SK-N-SH (cell line): ENCODE measurements around the gene CHST11. TPM values are rescaled to one million over a fixed set of nuclear protein-coding genes. Genes with fewer than 3 reads are reported as not detected.

Experiments used
- CTCF ChIA-PET: fragments of 300-600, 350-600 bp; formaldehyde crosslinking; extraction: SDS; loops from one replicate; lab custom pipeline; 2021; lab: Yijun Ruan, JAX
- POLR2A ChIA-PET: fragments of 350-600 bp; sonication (Branson Sonifier 250); formaldehyde crosslinking; extraction: SDS; loops from one replicate; lab custom pipeline; 2020; ENCODE audit warnings: antibody characterized with exemption, inconsistent platforms; lab: Yijun Ruan, JAX
- DNase-seq: peaks from one replicate; pipeline ENCODE4 v3.0.0; 2012
- H2AFZ ChIP-seq: fragments of 200-600 bp; sonication (generic); 2 replicates; pipeline ENCODE4 v1.8.1; 2016; ENCODE audit warnings: antibody characterized with exemption, mild to moderate bottlenecking, low read depth
- H3F3A ChIP-seq: fragments of 200-600 bp; sonication (generic); replicated peaks from 2 replicates; pipeline ENCODE3; 2016; ENCODE audit warnings: antibody characterized with exemption, mild to moderate bottlenecking; ENCODE audit not compliant: insufficient read depth
- H3K27ac ChIP-seq, 2 experiments: fragments of 200-500 bp in 1 of 2; fragments of 200-600 bp in 1 of 2; sonication (Bioruptor generic) in 1 of 2; sonication (generic), shearing (Covaris generic) in 1 of 2; 2 replicates each; pipeline versions ENCODE4 v1.5.1 to v1.6.1; 2014 to 2016; ENCODE audit warnings: low read depth in 2 of 2, inconsistent platforms in 1 of 2, low read length in 1 of 2, mild to moderate bottlenecking in 1 of 2, mixed read lengths in 1 of 2
- H3K27me3 ChIP-seq: fragments of 200-600 bp; sonication (generic), shearing (Covaris generic); 2 replicates; pipeline ENCODE4 v1.6.1; 2016; ENCODE audit warnings: mixed run types; ENCODE audit not compliant: insufficient read depth
- H3K36me3 ChIP-seq, 2 experiments: fragments of 200-500 bp in 1 of 2; fragments of 200-600 bp in 1 of 2; sonication (Bioruptor generic) in 1 of 2; sonication (generic) in 1 of 2; replicated peaks in 1 of 2; 2 replicates each; pipeline versions ENCODE3 to v1.5.1; 2014 to 2016; ENCODE audit warnings: low read length in 1 of 2, mild to moderate bottlenecking in 1 of 2; ENCODE audit not compliant: insufficient read depth in 2 of 2, control insufficient read depth in 1 of 2
- H3K4me1 ChIP-seq, 2 experiments: fragments of 200-500 bp in 1 of 2; fragments of 200-600 bp in 1 of 2; sonication (Bioruptor generic) in 1 of 2; sonication (generic), shearing (Covaris generic) in 1 of 2; 2 replicates each; pipeline versions ENCODE4 v1.5.1 to v1.6.1; 2014 to 2016; ENCODE audit warnings: low read depth in 1 of 2, low read length in 1 of 2, mixed run types in 1 of 2; ENCODE audit not compliant: insufficient read depth in 2 of 2, control insufficient read depth in 1 of 2
- H3K4me2 ChIP-seq: fragments of 200-600 bp; sonication (generic), shearing (Covaris generic); 2 replicates; pipeline ENCODE4 v1.6.1; 2017; ENCODE audit warnings: mixed run types
- H3K4me3 ChIP-seq, 2 experiments: fragments of 200-500 bp in 1 of 2; fragments of 200-600 bp in 1 of 2; sonication (Bioruptor generic) in 1 of 2; sonication (generic), shearing (Covaris generic) in 1 of 2; 2 replicates each; pipeline versions ENCODE4 v1.5.1 to v1.8.1; 2014 to 2016; ENCODE audit warnings: low read depth in 2 of 2, inconsistent platforms in 1 of 2, low read length in 1 of 2, mild to moderate bottlenecking in 1 of 2, mixed read lengths in 1 of 2, moderate library complexity in 1 of 2
- H3K79me2 ChIP-seq: fragments of 200-600 bp; sonication (generic); 2 replicates; pipeline ENCODE4 v1.8.1; 2017; ENCODE audit warnings: mild to moderate bottlenecking; ENCODE audit not compliant: insufficient read depth
- H3K9ac ChIP-seq: fragments of 200-600 bp; sonication (generic); 2 replicates; pipeline ENCODE4 v1.6.1; 2017; ENCODE audit warnings: mixed run types
- H3K9me2 ChIP-seq: fragments of 200-600 bp; sonication (generic); 2 replicates; pipeline ENCODE4 v1.6.1; 2017; ENCODE audit warnings: mixed run types
- H3K9me3 ChIP-seq: fragments of 200-600 bp; sonication (generic); 2 replicates; pipeline ENCODE4 v1.6.1; 2017; ENCODE audit warnings: mixed run types, mild to moderate bottlenecking, moderate library complexity
- H4K20me1 ChIP-seq: fragments of 200-600 bp; sonication (generic); 2 replicates; pipeline ENCODE4 v1.6.1; 2017; ENCODE audit warnings: mild to moderate bottlenecking, mixed run types; ENCODE audit not compliant: insufficient read depth
- CHD2 ChIP-seq: fragments of 150-350 bp; IDR thresholded peaks from 2 replicates; pipeline ENCODE4 v1.6.1; 2018; ENCODE audit warnings: low read length; ENCODE audit not compliant: partially characterized antibody
- ELF1 ChIP-seq: IDR thresholded peaks from 2 replicates; pipeline ENCODE4 v1.4.0; 2012
- FOSL2 ChIP-seq: IDR thresholded peaks from 2 replicates; pipeline ENCODE4 v1.4.0; 2012; ENCODE audit warnings: low read depth, mild to moderate bottlenecking, moderate library complexity, borderline replicate concordance
- GATA2 ChIP-seq: sonication (generic); formaldehyde crosslinking; IDR thresholded peaks from 2 replicates; pipeline ENCODE4 v1.5.0; 2020; ENCODE audit warnings: mild to moderate bottlenecking, missing genetic modification reagents
- JUND ChIP-seq: IDR thresholded peaks from 2 replicates; pipeline ENCODE4 v1.4.0; 2012
- MEF2A ChIP-seq: IDR thresholded peaks from 2 replicates; pipeline ENCODE4 v1.4.0; 2012; ENCODE audit warnings: low read depth, borderline replicate concordance
- MXI1 ChIP-seq: IDR thresholded peaks from 2 replicates; pipeline ENCODE4 v1.6.1; 2012; ENCODE audit warnings: mild to moderate bottlenecking, low read depth, low read length, improper control_type of control experiment
- NFIC ChIP-seq: IDR thresholded peaks from 2 replicates; pipeline ENCODE4 v1.4.0; 2012; ENCODE audit warnings: borderline replicate concordance
- NRF1 ChIP-seq: IDR thresholded peaks from 2 replicates; pipeline ENCODE4 v1.6.1; 2012; ENCODE audit warnings: low read depth, mild to moderate bottlenecking, low read length
- POLR2AphosphoS5 ChIP-seq: IDR thresholded peaks from 2 replicates; pipeline ENCODE4 v1.6.1; 2012; ENCODE audit warnings: low read depth, low read length
- RXRA ChIP-seq: IDR thresholded peaks from 2 replicates; pipeline ENCODE4 v1.4.0; 2012; ENCODE audit warnings: low read depth, mild to moderate bottlenecking, borderline replicate concordance
- WGBS: methylation state at CpG from one replicate; pipeline ENCODE4 v1.1.6; 2017; ENCODE audit warnings: low lambda C conversion rate; 5-methylcytosine and 5-hydroxymethylcytosine counted together
- polyA plus RNA-seq, 3 experiments: library from polyadenylated mRNA; depleted of rRNA; stranded (reverse); fragments of >200 nt; gene quantifications; 2 replicates each; pipeline ENCODE4 v1.2.3, GENCODE V29; 2012
- TF ChIP-seq, protein P1 (sequence below): IDR thresholded peaks from 2 replicates; pipeline ENCODE4; 2012
- TF ChIP-seq, protein P2 (sequence below): fragments of 200-600 bp; sonication (generic); IDR thresholded peaks from 2 replicates; pipeline ENCODE4 v1.6.1; 2017; ENCODE audit warnings: antibody characterized with exemption, mild to moderate bottlenecking, moderate library complexity
- TF ChIP-seq, protein P3 (sequence below): IDR thresholded peaks from 2 replicates; pipeline ENCODE4 v1.4.0; 2012; ENCODE audit warnings: low read depth, borderline replicate concordance
- TF ChIP-seq, protein P4 (sequence below): IDR thresholded peaks from 2 replicates; pipeline ENCODE4 v1.4.0; 2012; ENCODE audit warnings: low read depth

CHST11 gene
- polyA plus RNA-seq, 1 of the 3 experiments (the other 2 are of a cell fraction), result 18.6 TPM

DNA sequence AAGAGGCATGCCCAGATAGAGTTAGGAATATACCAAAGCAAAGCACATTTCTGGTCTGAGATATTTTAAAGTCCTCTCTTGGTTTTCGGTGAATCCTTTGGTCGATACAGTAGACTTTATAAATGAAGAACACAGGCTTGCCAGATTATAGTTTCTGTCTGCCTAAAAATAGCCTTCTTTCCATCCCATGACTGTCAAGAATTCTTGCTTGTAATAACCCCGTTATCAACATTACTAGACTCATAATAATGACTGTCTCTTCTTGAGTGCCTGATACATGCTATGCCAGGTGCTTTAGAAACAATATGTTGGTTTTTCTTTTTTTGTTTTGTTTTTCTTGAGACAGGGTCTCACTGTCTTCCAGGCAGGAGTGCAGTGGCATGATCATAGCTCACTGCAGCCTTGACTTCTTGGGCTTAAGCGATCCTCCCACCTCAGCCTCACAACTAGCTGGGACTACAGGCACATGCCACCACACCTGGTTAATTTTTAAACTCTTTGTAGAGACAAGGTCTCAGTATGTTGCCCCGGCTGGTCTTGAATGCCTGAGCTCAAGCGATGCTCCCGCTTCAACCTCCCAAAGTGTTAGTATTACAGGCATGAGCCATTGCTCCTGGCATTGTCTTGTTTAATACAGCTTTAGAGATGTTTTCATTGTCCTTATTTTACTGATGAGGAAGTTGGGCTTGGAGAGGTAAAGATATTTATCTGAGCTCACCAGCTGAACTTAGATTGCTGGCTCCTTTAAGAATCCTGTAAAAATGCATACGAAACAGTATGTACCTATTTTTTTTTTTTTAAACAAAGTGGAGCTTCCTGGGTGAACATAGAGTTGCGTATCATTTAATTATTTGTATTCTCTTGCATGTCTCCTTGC, 30.4 kb downstream of the CHST11 start:
- Histone ChIP-seq H3K4me3 (no peak overlapping the region), H2AFZ (no peak overlapping the region), H3K27me3 (no peaks in the 10 kb centered on the region), H3K4me2 (no peak overlapping the region), H3K36me3 (no peaks in the 10 kb centered on the region), H3K9me2 (no peaks in the 10 kb centered on the region), H3K9me3 (no peaks in the 10 kb centered on the region), H4K20me1 (no peaks in the 10 kb centered on the region), H3K4me1 (no peaks in the 10 kb centered on the region), H3F3A (no peaks in the 10 kb centered on the region), H3K9ac (no peak overlapping the region), H3K27ac (no peak overlapping the region), H3K79me2 (no peaks in the 10 kb centered on the region)
- TF ChIP-seq NFIC (no peak), JUND (no peak), POLR2AphosphoS5 (no peak), GATA2 (CRISPR knock-in tag) (no peak), MEF2A (no peak), CHD2 (no peak), RXRA (no peak), NRF1 (no peak), MXI1 (no peak)
- TF ChIP-seq, protein P1, sequence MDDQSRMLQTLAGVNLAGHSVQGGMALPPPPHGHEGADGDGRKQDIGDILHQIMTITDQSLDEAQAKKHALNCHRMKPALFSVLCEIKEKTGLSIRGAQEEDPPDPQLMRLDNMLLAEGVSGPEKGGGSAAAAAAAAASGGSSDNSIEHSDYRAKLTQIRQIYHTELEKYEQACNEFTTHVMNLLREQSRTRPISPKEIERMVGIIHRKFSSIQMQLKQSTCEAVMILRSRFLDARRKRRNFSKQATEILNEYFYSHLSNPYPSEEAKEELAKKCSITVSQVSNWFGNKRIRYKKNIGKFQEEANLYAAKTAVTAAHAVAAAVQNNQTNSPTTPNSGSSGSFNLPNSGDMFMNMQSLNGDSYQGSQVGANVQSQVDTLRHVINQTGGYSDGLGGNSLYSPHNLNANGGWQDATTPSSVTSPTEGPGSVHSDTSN, result no peak
- TF ChIP-seq, protein P2, sequence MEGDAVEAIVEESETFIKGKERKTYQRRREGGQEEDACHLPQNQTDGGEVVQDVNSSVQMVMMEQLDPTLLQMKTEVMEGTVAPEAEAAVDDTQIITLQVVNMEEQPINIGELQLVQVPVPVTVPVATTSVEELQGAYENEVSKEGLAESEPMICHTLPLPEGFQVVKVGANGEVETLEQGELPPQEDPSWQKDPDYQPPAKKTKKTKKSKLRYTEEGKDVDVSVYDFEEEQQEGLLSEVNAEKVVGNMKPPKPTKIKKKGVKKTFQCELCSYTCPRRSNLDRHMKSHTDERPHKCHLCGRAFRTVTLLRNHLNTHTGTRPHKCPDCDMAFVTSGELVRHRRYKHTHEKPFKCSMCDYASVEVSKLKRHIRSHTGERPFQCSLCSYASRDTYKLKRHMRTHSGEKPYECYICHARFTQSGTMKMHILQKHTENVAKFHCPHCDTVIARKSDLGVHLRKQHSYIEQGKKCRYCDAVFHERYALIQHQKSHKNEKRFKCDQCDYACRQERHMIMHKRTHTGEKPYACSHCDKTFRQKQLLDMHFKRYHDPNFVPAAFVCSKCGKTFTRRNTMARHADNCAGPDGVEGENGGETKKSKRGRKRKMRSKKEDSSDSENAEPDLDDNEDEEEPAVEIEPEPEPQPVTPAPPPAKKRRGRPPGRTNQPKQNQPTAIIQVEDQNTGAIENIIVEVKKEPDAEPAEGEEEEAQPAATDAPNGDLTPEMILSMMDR, result no peak
- TF ChIP-seq, protein P3, sequence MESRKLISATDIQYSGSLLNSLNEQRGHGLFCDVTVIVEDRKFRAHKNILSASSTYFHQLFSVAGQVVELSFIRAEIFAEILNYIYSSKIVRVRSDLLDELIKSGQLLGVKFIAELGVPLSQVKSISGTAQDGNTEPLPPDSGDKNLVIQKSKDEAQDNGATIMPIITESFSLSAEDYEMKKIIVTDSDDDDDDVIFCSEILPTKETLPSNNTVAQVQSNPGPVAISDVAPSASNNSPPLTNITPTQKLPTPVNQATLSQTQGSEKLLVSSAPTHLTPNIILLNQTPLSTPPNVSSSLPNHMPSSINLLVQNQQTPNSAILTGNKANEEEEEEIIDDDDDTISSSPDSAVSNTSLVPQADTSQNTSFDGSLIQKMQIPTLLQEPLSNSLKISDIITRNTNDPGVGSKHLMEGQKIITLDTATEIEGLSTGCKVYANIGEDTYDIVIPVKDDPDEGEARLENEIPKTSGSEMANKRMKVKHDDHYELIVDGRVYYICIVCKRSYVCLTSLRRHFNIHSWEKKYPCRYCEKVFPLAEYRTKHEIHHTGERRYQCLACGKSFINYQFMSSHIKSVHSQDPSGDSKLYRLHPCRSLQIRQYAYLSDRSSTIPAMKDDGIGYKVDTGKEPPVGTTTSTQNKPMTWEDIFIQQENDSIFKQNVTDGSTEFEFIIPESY, result no peak
- WGBS, result 89% methylated on average over 9 of the region's 9 CpGs
- POLR2A ChIA-PET, result no interaction called here
- CTCF ChIA-PET, result interaction anchor here (0.5 kb wide), 1 partner anchor 173 kb away, joined by 3 read pairs; no protein-coding TSS in a partner anchor
- DNase-seq, result no peak

DNA sequence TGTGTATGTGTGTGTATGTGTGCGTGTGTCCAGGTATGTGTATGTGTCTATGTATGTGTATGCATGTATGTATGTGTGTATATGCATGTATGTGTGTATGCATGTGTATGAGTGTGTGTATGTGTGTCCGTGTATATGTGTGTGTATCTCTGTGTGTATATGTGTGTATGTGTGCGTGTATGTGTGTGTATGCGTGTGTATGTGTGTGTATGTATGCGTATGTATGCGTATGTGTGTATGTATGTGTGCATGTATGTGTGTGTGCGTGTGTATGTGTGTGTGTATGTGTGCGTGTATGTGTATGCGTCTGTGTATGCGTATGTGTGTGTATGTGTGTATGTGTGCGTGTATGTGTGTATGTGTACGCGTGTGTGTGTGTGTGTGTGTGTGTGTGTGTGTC, 31.6 kb downstream of the CHST11 start:
- H3K27me3 ChIP-seq, result no peaks in the 10 kb centered on the region
- H3K79me2 ChIP-seq, result no peaks in the 10 kb centered on the region
- no peaks in the 10 kb centered on the region for H4K20me1 ChIP-seq
- H3K4me3 ChIP-seq, result no peak overlapping the region
- no peaks in the 10 kb centered on the region for H3K9me3 ChIP-seq
- no peak overlapping the region for H2AFZ ChIP-seq
- POLR2A ChIA-PET, result no interaction called here
- no peaks in the 10 kb centered on the region for H3K9me2 ChIP-seq
- DNase-seq, result no peak
- CTCF ChIA-PET, result no interaction called here
- H3K4me2 ChIP-seq, result no peak overlapping the region
- TF ChIP-seq, protein P4, sequence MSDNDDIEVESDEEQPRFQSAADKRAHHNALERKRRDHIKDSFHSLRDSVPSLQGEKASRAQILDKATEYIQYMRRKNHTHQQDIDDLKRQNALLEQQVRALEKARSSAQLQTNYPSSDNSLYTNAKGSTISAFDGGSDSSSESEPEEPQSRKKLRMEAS, result no peak
- TF ChIP-seq ELF1, result no peak
- TF ChIP-seq FOSL2, result no peak
- H3K27ac ChIP-seq, result no peak overlapping the region
- H3K36me3 ChIP-seq, result no peaks in the 10 kb centered on the region
- no peaks in the 10 kb centered on the region for H3F3A ChIP-seq
- 96% methylated on average over 13 of the region's 13 CpGs for WGBS
- H3K4me1 ChIP-seq, result no peaks in the 10 kb centered on the region
- no peak overlapping the region for H3K9ac ChIP-seq
